ENCODE results near the gene BBS9.

DNA sequence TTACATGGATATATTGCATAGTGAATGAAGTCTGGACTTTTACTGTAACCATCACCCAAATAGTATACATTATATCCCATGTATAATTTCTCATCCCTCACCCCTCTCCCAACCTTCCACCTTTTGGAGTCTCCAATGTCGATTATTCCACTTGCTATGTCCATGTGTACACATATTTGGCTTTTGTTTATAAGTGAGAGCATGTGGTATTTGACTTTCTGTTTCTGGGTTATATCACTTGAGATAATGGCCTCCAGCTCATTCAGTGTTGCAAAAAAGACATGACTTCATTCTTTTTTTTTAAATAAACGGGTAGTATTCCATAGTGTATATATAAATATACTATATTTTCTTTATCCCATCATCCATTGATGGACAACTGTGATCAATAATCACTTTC is 487.4 kb downstream of the BBS9 start:
- TF ChIP-seq, protein P1, sequence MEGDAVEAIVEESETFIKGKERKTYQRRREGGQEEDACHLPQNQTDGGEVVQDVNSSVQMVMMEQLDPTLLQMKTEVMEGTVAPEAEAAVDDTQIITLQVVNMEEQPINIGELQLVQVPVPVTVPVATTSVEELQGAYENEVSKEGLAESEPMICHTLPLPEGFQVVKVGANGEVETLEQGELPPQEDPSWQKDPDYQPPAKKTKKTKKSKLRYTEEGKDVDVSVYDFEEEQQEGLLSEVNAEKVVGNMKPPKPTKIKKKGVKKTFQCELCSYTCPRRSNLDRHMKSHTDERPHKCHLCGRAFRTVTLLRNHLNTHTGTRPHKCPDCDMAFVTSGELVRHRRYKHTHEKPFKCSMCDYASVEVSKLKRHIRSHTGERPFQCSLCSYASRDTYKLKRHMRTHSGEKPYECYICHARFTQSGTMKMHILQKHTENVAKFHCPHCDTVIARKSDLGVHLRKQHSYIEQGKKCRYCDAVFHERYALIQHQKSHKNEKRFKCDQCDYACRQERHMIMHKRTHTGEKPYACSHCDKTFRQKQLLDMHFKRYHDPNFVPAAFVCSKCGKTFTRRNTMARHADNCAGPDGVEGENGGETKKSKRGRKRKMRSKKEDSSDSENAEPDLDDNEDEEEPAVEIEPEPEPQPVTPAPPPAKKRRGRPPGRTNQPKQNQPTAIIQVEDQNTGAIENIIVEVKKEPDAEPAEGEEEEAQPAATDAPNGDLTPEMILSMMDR (IDR thresholded peaks at IDR 0.05 in 2 of 3, conservative IDR thresholded peaks at IDR 0.05 in 1 of 3; ENCODE audit: insufficient read depth in 2 of 3, low read depth in 1 of 3, low read length in 3 of 3), result no peak
- TF ChIP-seq ZC3H4 (CRISPR knock-in tag; IDR thresholded peaks at IDR 0.05; ENCODE audit: borderline replicate concordance) (no peak), CBX8 (IDR thresholded peaks at IDR 0.05; ENCODE audit: borderline replicate concordance, extremely low read depth, low read depth, low read length, poor library complexity, severe bottlenecking) (no peak), RAD21 (CRISPR knock-in tag; conservative IDR thresholded peaks at IDR 0.05 in 1 of 2, IDR thresholded peaks at IDR 0.05 in 1 of 2) (no peak), ZBTB17 (CRISPR knock-in tag; IDR thresholded peaks at IDR 0.05) (no peak), RBBP5 (IDR thresholded peaks at IDR 0.05; ENCODE audit: borderline replicate concordance, insufficient read depth, low read length, poor library complexity, severe bottlenecking) (no peak), ZFP30 (CRISPR knock-in tag; IDR thresholded peaks at IDR 0.05; ENCODE audit: borderline replicate concordance) (no peak)
- TF ChIP-seq, protein P2, sequence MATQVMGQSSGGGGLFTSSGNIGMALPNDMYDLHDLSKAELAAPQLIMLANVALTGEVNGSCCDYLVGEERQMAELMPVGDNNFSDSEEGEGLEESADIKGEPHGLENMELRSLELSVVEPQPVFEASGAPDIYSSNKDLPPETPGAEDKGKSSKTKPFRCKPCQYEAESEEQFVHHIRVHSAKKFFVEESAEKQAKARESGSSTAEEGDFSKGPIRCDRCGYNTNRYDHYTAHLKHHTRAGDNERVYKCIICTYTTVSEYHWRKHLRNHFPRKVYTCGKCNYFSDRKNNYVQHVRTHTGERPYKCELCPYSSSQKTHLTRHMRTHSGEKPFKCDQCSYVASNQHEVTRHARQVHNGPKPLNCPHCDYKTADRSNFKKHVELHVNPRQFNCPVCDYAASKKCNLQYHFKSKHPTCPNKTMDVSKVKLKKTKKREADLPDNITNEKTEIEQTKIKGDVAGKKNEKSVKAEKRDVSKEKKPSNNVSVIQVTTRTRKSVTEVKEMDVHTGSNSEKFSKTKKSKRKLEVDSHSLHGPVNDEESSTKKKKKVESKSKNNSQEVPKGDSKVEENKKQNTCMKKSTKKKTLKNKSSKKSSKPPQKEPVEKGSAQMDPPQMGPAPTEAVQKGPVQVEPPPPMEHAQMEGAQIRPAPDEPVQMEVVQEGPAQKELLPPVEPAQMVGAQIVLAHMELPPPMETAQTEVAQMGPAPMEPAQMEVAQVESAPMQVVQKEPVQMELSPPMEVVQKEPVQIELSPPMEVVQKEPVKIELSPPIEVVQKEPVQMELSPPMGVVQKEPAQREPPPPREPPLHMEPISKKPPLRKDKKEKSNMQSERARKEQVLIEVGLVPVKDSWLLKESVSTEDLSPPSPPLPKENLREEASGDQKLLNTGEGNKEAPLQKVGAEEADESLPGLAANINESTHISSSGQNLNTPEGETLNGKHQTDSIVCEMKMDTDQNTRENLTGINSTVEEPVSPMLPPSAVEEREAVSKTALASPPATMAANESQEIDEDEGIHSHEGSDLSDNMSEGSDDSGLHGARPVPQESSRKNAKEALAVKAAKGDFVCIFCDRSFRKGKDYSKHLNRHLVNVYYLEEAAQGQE (IDR thresholded peaks at IDR 0.05; ENCODE audit: borderline replicate concordance), result no peak
- TF ChIP-seq, protein P2 (CRISPR knock-in tag; IDR thresholded peaks at IDR 0.05; ENCODE audit: low read depth), result no peak

Data from K562 (cell line).